GM15510 (cell line): ENCODE measurements around the gene MAPKAP1.

Experiments used
- POLR2A ChIP-seq: IDR thresholded peaks from 3 replicates; pipeline ENCODE4 v1.6.1; 2011; ENCODE audit warnings: borderline replicate concordance; ENCODE audit not compliant: insufficient read length; ENCODE audit errors: extremely low read depth

MAPKAP1 gene

DNA sequence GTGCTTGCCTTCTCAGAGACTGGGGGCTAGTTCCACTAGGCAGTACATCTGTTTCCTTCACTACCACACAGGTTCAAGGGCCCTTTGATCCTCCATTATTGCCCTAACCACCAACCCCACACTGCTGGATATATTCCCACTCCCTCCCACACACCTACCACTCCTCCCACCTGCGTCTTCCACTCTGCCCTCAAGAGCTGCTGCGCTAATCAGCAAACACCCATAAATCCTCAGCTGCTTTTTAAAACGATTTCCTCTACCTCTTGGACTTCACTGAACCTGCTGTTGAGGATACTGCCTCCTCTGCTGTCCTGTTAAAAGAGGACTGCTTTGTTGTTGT lies 120.9 kb downstream of the MAPKAP1 start:
- TF ChIP-seq POLR2A, result no peak

DNA sequence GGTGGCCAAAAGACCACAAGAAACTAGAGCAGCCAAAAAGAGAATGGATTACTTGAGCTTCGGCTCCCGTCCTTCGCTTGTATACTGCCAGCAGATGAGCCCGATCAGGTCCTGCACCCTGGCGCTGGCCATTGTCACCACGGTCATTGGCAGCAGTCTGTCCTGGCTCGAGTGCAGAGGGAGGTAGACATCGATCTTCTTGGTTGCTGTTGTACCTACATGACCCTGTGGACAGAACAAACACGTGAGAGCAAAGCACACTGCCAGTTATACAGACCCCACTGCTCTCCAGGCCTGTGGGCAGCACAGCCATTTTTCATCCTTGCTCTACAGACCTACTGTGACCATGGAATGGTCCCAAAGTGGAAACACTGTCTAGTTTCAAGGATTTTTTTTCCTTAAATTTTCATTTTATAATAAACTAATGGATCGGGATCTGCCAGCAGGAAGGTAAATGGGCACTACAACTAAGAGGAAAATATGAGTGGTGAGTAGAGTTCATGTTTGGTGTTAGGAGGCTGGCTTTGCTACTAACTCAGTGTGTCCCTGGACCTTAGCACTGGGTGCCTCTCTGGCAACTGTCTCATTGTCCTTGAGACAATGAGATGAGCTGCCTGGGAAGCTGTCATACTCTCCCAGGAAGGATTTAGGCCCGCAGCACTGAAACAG lies 121.4 kb downstream of the MAPKAP1 start:
- TF ChIP-seq POLR2A, result no peak

DNA sequence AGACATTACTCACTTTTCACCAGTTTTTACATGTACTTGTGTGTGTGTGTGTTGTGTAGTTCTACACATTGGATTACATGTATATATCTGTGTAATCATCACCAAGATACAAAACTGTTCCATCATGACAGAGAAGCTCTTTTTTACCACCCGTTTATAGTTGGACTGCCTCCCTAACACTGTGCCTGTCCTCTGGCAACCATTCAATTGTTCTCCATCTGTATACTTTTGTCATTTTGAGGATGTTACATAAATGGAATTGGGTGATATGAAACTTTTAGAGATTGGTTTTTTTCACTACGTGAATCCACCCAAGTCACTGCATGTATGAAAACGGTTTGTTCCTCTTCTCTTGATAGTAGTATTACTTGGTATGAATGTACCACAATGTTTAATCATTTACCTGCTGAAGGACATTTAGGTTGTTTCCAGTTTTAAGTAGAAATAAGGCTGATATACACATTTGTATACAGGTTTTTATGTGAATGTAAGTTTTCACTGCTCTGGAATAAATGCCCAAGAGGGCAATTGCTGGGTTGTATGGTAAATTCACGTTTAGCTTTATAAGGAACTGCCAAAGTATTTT lies 126.2 kb downstream of the MAPKAP1 start:
- no peak for TF ChIP-seq POLR2A

DNA sequence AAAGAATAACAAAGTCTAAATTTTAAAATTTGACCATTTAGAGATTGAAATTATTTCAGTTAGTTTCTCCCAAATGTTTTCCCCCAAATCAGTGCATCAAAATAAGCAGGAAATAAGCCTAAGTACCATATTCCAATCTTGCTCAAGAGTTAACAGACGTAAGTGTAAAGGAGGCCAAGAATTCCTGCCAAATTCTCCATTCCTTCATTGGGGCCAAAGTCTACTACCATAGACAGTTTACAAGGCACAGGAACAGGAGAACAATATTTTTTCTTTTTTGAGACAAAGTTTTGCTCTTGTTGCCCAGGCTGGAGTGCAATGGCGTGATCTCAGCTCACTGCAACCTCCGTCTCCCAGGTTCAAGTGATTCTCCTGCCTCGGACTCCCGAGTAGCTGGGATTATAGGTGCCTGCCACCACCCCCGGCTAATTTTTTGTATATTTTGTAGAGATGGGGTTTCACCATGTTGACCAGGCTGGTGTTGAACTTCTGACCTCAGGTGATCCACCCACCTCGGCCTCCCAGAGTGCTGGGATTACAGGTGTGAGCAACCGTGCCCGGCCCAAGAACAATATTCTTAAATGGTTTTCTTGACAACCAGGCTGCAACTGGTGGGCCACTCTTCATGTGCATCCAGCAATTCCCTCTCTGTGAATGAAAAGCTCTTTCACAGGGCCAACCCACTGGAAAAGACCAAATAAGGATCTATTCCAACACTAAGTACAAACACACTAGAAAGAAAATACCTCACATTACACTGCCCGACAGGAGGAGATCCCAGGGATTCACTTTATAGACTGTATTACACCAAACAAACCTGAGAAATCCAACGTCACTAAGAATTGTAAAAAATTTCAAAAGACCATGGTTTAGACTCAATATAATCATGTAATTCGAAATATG lies 127.7 kb downstream of the MAPKAP1 start:
- no peak for TF ChIP-seq POLR2A

DNA sequence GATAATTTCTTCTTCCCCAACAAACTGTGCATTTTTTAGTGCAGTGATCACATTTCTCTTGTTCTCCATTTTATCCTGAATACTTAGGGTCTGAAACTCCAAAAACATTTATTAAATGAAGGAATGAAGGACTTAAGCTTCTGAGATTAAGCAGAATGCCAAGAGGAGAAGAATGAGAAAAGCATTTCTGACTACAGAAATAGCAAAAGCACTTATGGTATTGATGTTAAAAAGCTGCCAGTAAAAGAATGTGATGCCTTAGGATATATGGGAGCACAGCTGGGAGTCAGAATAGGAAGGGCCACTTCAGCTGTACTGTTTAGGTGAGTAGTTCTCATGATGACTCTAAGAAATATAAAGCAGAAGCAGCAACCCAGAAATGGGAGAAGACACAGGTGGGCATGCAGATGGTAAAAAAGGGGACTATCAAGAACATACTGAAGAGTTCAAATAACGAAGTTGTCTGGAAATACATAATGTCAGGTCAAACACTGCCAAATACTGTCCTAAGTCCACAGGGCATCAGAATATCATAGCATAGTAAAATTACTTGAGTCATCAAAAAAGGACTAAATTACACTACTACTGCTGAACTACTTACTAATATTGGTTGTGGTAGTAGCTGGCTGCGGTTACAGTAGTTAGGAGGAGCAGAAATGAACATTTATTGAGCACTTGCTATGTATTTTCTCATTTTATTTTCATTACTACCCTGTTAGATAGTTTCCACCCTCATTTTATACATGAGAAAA lies 132.7 kb downstream of the MAPKAP1 start:
- TF ChIP-seq POLR2A, result no peak

DNA sequence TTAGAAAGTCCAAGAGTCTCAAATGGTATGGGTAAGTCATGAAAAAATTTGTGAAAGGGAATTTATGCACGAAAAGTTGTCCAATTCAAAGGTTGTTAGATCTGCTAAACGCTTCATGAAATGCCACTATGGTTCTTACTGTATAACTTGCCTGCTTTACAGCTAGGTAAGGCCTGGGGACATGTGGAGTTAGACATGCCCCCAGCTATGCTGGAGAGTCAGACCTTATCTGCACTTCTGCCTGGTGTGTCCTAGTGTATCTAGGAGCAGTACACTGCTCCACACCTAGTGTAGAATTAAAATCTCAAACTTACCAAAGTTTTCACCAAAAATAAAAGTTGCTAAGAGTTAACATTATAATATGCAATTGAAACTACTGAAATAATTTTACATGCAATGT lies 136.8 kb downstream of the MAPKAP1 start:
- no peak for TF ChIP-seq POLR2A

DNA sequence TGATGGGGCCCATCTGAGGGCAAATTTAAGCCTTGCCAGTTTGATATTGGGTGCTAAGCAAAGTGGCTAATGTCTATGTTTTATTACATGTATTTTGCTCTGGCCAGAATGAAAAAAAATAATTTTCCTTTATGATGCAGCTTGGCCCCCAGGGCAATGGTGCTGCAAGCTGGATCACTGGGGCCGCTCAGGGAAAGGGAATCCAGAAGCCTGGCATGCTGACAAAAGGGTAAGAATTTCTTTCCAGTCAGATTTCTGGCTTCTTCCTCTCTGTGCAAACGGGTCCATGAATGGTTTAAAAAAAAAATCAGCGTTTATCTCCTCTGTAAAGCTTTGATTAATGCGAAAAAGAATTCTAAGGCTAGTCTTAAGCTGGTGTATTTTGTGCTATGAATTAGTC lies 138.4 kb downstream of the MAPKAP1 start:
- no peak for TF ChIP-seq POLR2A

DNA sequence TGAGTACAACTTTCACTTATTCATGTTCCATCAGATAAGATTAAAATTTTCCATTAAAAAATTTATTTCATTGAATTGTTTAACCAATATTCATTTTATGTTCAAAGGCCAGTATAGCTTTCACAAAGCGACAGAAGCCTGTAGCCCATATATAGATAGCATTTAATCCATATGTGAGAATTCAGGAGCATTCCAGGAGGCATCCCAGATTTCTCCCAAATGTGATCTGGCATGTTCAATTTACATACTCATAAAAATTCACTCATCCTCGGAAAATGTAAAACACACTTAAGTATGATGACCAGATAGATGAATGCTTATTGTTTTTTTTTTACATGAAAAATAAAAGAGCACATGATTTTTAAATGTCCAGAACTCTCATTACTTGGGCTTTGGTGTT lies 141.9 kb downstream of the MAPKAP1 start:
- no peak for TF ChIP-seq POLR2A

DNA sequence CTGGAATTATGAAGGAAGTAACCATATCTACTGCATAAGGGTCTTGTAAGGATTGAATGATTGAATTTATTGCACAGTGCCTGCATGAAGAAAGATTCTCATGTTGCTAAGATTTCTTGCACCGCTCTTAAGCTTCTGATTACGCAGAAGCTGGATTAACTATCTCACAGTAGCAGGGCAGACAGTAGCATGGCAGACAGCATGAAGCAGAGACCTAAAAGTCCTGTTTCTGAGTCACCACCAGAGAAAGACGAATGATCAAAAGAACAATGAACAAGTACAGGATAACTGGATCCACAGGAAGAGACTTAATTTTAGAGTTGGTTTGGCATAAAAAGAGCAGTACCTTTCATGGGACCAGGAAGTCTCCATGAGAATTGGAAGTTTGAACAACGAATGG lies 142.4 kb downstream of the MAPKAP1 start:
- TF ChIP-seq POLR2A, result no peak

DNA sequence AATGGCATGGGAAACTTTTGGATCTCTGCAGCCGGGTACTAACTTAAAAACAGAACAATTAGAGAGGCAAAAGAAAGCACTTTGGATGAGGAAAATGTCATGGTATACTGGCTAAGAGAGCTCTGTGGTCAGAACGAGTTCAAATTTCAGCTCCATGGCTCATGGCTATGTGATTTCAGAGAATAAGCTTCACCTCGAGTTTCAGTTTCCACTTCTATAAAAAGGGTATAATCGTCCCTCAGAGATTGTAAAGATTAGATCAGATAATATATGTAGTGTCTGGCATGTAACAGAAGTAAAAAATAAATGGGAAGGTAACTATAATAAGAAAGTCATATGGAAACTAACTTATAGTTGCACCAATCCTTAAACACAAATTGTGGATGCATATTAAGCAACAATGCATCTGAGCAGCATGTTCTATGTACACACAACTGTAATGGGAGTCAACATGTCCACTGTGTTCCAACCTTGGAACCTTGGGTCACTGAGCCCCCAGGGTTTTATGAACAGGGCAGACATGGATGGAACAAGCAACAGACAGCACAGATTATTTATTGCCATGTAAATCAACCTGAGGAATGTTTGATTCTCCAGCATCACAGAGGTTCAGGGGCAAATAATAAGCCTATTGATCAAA lies 145.4 kb downstream of the MAPKAP1 start:
- TF ChIP-seq POLR2A, result no peak

DNA sequence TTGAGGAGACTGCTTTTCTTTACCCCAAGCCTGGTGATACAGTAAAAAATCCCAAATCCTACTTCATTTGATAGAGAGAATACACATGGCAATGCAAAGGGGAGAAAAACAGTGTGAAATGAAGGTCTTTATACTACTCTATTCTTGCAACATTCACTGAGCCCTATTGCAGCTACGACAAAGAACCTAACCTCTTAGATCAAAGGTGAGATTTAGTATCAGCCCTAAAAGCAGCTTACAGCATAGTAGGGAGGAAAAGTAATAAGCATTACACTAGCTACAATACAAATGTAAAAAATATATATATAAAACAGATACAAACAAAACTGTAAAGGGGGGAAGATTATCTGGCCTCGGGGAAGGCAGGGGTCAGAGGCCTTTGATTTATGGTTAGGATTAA lies 147.1 kb downstream of the MAPKAP1 start:
- TF ChIP-seq POLR2A, result no peak

DNA sequence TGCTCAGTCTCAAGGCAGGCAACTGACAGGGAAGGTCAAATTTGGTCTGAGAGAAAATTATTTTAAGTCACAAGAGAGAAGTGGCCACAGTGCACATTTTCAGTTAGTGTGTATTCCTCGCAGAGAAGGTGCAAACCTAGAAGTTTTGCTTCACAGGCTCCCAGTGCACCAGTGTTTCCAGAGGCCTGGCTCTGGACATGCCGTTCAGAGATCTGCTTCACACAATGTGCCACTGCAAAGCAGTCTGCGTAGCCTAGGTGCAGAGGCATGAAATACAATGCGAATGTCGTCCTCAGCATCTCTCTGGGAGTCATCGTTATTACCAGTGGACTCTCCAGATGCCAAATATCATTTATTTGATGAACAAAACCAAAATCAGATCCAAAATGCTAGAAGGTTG lies 147.8 kb downstream of the MAPKAP1 start:
- TF ChIP-seq POLR2A, result no peak

DNA sequence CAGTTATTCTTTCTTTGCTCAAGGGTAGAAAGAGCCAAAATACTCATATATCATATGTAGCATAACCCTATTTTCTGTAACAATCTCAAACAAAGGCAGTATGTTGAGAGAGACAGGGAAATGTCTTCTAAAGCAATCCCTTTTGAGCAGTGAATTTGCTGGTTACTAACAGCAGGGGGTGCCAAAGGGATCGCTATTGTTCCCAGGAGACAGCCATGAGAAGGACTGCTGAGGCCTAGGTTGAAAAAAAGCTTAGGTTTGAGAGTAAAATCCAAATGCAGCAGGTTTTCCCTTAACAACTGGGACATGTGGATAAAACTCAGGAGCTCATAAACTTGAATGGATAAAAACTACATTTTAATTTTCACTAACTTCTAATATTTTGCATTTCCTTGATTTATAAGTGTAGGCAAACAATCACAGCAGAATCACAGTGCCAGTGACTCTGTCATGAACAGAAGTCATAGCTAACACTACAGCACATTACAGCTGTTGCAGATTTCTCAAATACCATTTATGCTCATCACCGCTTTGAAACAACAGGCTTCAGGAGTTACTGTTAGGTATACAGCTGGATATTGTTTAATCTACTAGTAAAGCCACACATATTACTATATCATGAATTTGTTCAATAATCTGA lies 148.4 kb downstream of the MAPKAP1 start:
- TF ChIP-seq POLR2A, result no peak
